ENCODE measurements around the gene MYT1. TPM values are rescaled to one million over a fixed set of nuclear protein-coding genes. Genes with fewer than 3 reads are reported as not detected.
"Not testable (repeated sequence)": the region's sequence is repeated elsewhere in the genome, so short reads cannot be mapped to it uniquely, and the experiment has no call there.

The MYT1 gene
- total RNA-seq, 1 donor from 2014 or later: 3.3 TPM

DNA sequence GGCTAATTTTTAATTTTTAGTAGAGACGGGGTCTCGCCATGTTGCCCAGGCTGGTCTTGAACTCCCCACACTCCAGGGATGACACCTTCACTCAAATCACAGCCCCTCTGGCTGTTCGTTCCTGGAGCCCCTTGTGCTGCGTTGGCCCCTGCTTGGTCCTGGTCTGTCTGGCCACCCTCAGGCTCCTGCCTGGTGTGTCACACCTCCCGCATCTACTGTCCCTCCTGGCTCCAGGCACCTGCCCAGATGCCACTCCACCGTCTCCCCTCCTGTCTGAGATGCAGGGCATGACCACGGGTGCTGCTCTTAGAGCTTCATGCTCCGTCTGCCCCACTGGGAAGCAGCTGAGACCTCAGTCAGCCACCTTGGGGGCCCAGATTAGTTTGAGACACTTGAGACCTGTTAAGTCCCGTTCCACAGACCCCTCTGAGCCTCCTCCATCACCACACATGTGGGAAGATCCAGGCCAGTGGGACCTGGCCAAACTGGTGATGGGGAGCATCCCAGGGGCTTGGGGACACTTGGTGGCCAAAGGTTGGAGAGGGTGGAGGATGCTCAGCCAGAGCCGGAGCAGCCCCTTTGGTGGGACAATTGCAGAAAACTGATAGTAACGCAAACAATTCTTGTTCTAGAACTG is 35.0 kb upstream of the MYT1 start:
- Mint-ChIP-seq H3K9me3 (no peaks in the 10 kb centered on the region), H3K36me3 (ENCODE audit: low read depth) (no peaks in the 10 kb centered on the region), H3K4me3 (no peak overlapping the region), H3K27me3 (peaks cover 6% of the 10 kb centered on the region), H3K27ac (no peak overlapping the region), H3K4me1 (no peaks in the 10 kb centered on the region)
- ChIA-PET POLR2A (no interaction called here), CTCF (no interaction called here)
- ATAC-seq (ENCODE audit: low read depth) (no peak), DNase-seq (no peak)
- TF ChIP-seq, protein P1, sequence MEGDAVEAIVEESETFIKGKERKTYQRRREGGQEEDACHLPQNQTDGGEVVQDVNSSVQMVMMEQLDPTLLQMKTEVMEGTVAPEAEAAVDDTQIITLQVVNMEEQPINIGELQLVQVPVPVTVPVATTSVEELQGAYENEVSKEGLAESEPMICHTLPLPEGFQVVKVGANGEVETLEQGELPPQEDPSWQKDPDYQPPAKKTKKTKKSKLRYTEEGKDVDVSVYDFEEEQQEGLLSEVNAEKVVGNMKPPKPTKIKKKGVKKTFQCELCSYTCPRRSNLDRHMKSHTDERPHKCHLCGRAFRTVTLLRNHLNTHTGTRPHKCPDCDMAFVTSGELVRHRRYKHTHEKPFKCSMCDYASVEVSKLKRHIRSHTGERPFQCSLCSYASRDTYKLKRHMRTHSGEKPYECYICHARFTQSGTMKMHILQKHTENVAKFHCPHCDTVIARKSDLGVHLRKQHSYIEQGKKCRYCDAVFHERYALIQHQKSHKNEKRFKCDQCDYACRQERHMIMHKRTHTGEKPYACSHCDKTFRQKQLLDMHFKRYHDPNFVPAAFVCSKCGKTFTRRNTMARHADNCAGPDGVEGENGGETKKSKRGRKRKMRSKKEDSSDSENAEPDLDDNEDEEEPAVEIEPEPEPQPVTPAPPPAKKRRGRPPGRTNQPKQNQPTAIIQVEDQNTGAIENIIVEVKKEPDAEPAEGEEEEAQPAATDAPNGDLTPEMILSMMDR (IDR thresholded peaks at IDR 0.05): no peak
- intact Hi-C loops (cut with micrococcal nuclease): no loop called here

- Mint-ChIP-seq H3K9me3 (no peaks in the 10 kb centered on the region), H3K4me3 (no peak overlapping the region), H3K36me3 (ENCODE audit: low read depth) (no peaks in the 10 kb centered on the region), H3K27me3 (peaks cover 6% of the 10 kb centered on the region), H3K27ac (no peak overlapping the region), H3K4me1 (no peaks in the 10 kb centered on the region)
- ATAC-seq (ENCODE audit: low read depth): no peak
- intact Hi-C loops (cut with micrococcal nuclease): no loop called here
- CTCF ChIA-PET: no interaction called here
- TF ChIP-seq, protein P1 (IDR thresholded peaks at IDR 0.05): no peak
- POLR2A ChIA-PET: no interaction called here
- no peak for DNase-seq
Observed at GRCh38 chr20:64130271-64130670, 34.0 kb upstream of the MYT1 start.

DNA sequence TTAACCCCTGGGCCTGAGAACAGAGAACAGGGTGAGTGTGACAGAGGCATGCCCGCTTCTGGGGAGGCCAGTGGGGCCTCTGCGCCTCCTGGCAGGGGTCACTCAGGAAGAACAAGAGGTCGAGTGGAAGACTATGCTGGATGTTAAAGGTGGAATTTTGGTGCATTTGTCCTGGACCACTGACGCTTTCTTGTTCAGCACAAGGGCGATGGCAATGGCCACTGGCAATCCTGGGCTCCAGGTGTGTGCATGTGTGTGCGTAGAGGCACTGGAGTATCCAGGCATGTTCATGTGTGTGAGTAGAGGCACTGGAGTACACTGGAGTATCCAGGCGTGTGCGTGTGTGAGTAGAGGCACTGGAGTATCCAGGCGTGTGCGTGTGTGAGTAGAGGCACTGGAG is 33.4 kb upstream of the MYT1 start:
- no peaks in the 10 kb centered on the region for H3K9me3 Mint-ChIP-seq
- no peak for ATAC-seq (ENCODE audit: low read depth)
- H3K27me3 Mint-ChIP-seq: peaks cover 6% of the 10 kb centered on the region
- ChIA-PET CTCF (no interaction called here), POLR2A (no interaction called here)
- no peak for DNase-seq
- H3K27ac Mint-ChIP-seq: no peak overlapping the region
- H3K36me3 Mint-ChIP-seq (ENCODE audit: low read depth): no peaks in the 10 kb centered on the region
- no peaks in the 10 kb centered on the region for H3K4me1 Mint-ChIP-seq
- TF ChIP-seq, protein P1 (IDR thresholded peaks at IDR 0.05): no peak
- intact Hi-C loops (cut with micrococcal nuclease): no loop called here
- no peak overlapping the region for H3K4me3 Mint-ChIP-seq

DNA sequence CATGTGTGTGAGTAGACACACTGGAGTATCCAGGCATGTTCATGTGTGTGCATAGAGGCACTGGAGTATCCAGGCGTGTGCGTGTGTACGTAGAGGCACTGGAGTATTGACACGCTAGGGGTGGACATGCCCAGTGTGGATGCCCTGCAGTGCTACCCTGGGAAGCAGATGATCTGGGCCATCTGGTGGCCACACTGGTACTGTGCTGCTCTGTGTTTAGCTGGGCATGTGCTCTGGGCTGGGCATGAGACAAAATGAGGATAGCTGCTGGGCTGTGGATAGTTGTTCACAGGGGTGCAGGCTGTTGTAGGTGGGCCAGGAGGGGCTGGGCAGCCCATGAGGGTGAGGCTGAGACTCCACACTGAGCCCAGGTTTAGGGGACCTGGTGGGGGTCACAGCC is 32.8 kb upstream of the MYT1 start:
- no peak overlapping the region for H3K27ac Mint-ChIP-seq
- DNase-seq (no peak), ATAC-seq (ENCODE audit: low read depth) (no peak)
- H3K27me3 Mint-ChIP-seq: peaks cover 6% of the 10 kb centered on the region
- no peaks in the 10 kb centered on the region for H3K36me3 Mint-ChIP-seq (ENCODE audit: low read depth)
- H3K9me3 Mint-ChIP-seq: no peaks in the 10 kb centered on the region
- TF ChIP-seq, protein P1 (IDR thresholded peaks at IDR 0.05): no peak
- ChIA-PET POLR2A (no interaction called here), CTCF (no interaction called here)
- no peaks in the 10 kb centered on the region for H3K4me1 Mint-ChIP-seq
- intact Hi-C loops (cut with micrococcal nuclease): no loop called here
- no peak overlapping the region for H3K4me3 Mint-ChIP-seq

GRCh38 chr20:64133951-64134407 is 30.3 kb upstream of the MYT1 start:
- ChIA-PET POLR2A (no interaction called here), CTCF (no interaction called here)
- intact Hi-C loops (cut with micrococcal nuclease): no loop called here
- H3K27me3 Mint-ChIP-seq: peaks cover 3% of the 10 kb centered on the region
- ATAC-seq (ENCODE audit: low read depth) (no peak), DNase-seq (no peak)
- TF ChIP-seq, protein P1 (IDR thresholded peaks at IDR 0.05): no peak
- H3K27ac Mint-ChIP-seq: no peak overlapping the region
- H3K9me3 Mint-ChIP-seq: no peaks in the 10 kb centered on the region
- H3K4me1 Mint-ChIP-seq: no peaks in the 10 kb centered on the region
- H3K4me3 Mint-ChIP-seq: no peak overlapping the region
- H3K36me3 Mint-ChIP-seq (ENCODE audit: low read depth): no peaks in the 10 kb centered on the region

- intact Hi-C loops (cut with micrococcal nuclease); H3K9me3 Mint-ChIP-seq; H3K4me3 Mint-ChIP-seq; H3K27me3 Mint-ChIP-seq; H3K27ac Mint-ChIP-seq; ATAC-seq (ENCODE audit: low read depth); H3K36me3 Mint-ChIP-seq (ENCODE audit: low read depth); DNase-seq; CTCF ChIA-PET; POLR2A ChIA-PET; H3K4me1 Mint-ChIP-seq: not testable (repeated sequence)
Observed at GRCh38 chr20:64134744-64135143, 29.5 kb upstream of the MYT1 start.
